ENCODE data around the gene SOX8.

Gene SOX8

DNA sequence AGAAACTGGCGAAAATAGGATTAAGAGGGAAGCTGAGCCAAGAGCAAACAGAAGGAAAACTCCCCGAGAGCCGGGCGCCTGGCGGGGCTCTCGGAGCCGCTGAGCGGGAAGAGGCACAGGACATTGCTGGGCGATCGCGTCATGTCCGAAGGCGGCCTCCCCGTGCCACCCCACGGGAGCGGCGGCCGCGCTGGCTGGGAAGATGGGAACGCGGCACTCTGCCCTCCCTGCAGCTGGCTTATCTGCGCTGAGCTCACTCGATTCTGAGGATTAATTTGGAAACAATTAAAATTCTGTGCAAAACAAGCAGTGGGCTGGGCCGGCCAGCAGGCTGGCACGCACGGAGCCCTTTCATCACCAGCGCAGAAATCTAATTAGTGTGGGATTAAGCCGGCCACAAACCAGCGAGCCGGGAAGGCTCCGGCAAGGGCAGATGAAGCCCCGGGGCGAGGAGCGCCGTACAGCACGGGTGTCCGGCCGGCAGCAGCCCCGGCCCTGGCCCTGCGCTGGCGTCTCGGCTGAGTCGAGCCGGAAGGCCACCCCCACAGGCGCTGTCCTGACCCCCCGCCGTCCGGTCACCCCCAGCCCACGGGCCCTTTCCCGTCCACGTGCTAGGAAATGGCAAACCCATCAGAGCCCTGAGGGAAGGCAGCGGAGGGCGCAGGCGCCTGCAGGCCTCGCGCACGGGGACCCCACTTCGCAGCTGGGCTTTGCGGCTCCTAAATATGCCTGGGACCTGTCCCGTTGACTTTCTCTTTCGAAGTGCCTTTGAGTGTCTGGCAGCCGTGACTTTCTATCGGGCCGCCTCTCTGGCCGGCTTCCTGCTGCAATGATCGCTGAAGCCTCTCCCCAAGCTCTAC is 37.9 kb downstream of the SOX8 start (continued):
- peak; percentile 57 for TF ChIP-seq ZNF335 (tag by site-specific recombination; conservative IDR thresholded peaks at IDR 0.05)
- no peak for TF ChIP-seq HOXA7 (CRISPR knock-in tag; IDR thresholded peaks at IDR 0.05; ENCODE audit: borderline replicate concordance)
- TF ChIP-seq ZNF10 (tag by site-specific recombination; IDR thresholded peaks at IDR 0.05), result no peak
- no peak for TF ChIP-seq ZNF169 (tag by site-specific recombination; IDR thresholded peaks at IDR 0.05)
- TF ChIP-seq ZNF391 (tag by site-specific recombination; IDR thresholded peaks at IDR 0.05; ENCODE audit: borderline replicate concordance, low read depth), result no peak
- TF ChIP-seq, protein P1, sequence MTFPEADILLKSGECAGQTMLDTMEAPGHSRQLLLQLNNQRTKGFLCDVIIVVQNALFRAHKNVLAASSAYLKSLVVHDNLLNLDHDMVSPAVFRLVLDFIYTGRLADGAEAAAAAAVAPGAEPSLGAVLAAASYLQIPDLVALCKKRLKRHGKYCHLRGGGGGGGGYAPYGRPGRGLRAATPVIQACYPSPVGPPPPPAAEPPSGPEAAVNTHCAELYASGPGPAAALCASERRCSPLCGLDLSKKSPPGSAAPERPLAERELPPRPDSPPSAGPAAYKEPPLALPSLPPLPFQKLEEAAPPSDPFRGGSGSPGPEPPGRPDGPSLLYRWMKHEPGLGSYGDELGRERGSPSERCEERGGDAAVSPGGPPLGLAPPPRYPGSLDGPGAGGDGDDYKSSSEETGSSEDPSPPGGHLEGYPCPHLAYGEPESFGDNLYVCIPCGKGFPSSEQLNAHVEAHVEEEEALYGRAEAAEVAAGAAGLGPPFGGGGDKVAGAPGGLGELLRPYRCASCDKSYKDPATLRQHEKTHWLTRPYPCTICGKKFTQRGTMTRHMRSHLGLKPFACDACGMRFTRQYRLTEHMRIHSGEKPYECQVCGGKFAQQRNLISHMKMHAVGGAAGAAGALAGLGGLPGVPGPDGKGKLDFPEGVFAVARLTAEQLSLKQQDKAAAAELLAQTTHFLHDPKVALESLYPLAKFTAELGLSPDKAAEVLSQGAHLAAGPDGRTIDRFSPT (tag by site-specific recombination; IDR thresholded peaks at IDR 0.05), result peak; percentile 51
- no peak for TF ChIP-seq ZNF610 (tag by site-specific recombination; IDR thresholded peaks at IDR 0.05; ENCODE audit: borderline replicate concordance)
- no peak for TF ChIP-seq RBAK (tag by site-specific recombination; IDR thresholded peaks at IDR 0.05)
- TF ChIP-seq ZNF2 (tag by site-specific recombination; IDR thresholded peaks at IDR 0.05), result no peak
- no peak for TF ChIP-seq ZNF549 (tag by site-specific recombination; IDR thresholded peaks at IDR 0.05)
- TF ChIP-seq, protein P2, sequence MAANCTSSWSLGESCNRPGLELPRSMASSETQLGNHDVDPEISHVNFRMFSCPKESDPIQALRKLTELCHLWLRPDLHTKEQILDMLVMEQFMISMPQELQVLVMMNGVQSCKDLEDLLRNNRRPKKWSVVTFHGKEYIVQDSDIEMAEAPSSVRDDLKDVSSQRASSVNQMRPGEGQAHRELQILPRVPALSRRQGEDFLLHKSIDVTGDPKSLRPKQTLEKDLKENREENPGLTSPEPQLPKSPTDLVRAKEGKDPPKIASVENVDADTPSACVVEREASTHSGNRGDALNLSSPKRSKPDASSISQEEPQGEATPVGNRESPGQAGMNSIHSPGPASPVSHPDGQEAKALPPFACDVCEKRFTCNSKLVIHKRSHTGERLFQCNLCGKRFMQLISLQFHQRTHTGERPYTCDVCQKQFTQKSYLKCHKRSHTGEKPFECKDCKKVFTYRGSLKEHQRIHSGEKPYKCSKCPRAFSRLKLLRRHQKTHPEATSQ (tag by site-specific recombination; IDR thresholded peaks at IDR 0.05), result no peak
- TF ChIP-seq, protein P3, sequence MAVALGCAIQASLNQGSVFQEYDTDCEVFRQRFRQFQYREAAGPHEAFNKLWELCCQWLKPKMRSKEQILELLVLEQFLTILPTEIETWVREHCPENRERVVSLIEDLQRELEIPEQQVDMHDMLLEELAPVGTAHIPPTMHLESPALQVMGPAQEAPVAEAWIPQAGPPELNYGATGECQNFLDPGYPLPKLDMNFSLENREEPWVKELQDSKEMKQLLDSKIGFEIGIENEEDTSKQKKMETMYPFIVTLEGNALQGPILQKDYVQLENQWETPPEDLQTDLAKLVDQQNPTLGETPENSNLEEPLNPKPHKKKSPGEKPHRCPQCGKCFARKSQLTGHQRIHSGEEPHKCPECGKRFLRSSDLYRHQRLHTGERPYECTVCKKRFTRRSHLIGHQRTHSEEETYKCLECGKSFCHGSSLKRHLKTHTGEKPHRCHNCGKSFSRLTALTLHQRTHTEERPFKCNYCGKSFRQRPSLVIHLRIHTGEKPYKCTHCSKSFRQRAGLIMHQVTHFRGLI (tag by site-specific recombination; IDR thresholded peaks at IDR 0.05), result no peak; the same call in 1 of the 2 replicates
- TF ChIP-seq, protein P4, sequence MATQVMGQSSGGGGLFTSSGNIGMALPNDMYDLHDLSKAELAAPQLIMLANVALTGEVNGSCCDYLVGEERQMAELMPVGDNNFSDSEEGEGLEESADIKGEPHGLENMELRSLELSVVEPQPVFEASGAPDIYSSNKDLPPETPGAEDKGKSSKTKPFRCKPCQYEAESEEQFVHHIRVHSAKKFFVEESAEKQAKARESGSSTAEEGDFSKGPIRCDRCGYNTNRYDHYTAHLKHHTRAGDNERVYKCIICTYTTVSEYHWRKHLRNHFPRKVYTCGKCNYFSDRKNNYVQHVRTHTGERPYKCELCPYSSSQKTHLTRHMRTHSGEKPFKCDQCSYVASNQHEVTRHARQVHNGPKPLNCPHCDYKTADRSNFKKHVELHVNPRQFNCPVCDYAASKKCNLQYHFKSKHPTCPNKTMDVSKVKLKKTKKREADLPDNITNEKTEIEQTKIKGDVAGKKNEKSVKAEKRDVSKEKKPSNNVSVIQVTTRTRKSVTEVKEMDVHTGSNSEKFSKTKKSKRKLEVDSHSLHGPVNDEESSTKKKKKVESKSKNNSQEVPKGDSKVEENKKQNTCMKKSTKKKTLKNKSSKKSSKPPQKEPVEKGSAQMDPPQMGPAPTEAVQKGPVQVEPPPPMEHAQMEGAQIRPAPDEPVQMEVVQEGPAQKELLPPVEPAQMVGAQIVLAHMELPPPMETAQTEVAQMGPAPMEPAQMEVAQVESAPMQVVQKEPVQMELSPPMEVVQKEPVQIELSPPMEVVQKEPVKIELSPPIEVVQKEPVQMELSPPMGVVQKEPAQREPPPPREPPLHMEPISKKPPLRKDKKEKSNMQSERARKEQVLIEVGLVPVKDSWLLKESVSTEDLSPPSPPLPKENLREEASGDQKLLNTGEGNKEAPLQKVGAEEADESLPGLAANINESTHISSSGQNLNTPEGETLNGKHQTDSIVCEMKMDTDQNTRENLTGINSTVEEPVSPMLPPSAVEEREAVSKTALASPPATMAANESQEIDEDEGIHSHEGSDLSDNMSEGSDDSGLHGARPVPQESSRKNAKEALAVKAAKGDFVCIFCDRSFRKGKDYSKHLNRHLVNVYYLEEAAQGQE (tag by site-specific recombination; IDR thresholded peaks at IDR 0.05), result no peak
- TF ChIP-seq ZNF555 (tag by site-specific recombination; conservative IDR thresholded peaks at IDR 0.05), result no peak
- TF ChIP-seq ZNF114 (tag by site-specific recombination; IDR thresholded peaks at IDR 0.05), result no peak
- TF ChIP-seq, protein P5, sequence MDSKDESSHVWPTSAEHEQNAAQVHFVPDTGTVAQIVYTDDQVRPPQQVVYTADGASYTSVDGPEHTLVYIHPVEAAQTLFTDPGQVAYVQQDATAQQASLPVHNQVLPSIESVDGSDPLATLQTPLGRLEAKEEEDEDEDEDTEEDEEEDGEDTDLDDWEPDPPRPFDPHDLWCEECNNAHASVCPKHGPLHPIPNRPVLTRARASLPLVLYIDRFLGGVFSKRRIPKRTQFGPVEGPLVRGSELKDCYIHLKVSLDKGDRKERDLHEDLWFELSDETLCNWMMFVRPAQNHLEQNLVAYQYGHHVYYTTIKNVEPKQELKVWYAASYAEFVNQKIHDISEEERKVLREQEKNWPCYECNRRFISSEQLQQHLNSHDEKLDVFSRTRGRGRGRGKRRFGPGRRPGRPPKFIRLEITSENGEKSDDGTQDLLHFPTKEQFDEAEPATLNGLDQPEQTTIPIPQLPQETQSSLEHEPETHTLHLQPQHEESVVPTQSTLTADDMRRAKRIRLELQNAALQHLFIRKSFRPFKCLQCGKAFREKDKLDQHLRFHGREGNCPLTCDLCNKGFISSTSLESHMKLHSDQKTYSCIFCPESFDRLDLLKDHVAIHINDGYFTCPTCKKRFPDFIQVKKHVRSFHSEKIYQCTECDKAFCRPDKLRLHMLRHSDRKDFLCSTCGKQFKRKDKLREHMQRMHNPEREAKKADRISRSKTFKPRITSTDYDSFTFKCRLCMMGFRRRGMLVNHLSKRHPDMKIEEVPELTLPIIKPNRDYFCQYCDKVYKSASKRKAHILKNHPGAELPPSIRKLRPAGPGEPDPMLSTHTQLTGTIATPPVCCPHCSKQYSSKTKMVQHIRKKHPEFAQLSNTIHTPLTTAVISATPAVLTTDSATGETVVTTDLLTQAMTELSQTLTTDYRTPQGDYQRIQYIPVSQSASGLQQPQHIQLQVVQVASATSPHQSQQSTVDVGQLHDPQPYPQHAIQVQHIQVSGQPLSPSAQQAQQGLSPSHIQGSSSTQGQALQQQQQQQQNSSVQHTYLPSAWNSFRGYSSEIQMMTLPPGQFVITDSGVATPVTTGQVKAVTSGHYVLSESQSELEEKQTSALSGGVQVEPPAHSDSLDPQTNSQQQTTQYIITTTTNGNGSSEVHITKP (tag by site-specific recombination; IDR thresholded peaks at IDR 0.05), result no peak
- TF ChIP-seq, protein P6, sequence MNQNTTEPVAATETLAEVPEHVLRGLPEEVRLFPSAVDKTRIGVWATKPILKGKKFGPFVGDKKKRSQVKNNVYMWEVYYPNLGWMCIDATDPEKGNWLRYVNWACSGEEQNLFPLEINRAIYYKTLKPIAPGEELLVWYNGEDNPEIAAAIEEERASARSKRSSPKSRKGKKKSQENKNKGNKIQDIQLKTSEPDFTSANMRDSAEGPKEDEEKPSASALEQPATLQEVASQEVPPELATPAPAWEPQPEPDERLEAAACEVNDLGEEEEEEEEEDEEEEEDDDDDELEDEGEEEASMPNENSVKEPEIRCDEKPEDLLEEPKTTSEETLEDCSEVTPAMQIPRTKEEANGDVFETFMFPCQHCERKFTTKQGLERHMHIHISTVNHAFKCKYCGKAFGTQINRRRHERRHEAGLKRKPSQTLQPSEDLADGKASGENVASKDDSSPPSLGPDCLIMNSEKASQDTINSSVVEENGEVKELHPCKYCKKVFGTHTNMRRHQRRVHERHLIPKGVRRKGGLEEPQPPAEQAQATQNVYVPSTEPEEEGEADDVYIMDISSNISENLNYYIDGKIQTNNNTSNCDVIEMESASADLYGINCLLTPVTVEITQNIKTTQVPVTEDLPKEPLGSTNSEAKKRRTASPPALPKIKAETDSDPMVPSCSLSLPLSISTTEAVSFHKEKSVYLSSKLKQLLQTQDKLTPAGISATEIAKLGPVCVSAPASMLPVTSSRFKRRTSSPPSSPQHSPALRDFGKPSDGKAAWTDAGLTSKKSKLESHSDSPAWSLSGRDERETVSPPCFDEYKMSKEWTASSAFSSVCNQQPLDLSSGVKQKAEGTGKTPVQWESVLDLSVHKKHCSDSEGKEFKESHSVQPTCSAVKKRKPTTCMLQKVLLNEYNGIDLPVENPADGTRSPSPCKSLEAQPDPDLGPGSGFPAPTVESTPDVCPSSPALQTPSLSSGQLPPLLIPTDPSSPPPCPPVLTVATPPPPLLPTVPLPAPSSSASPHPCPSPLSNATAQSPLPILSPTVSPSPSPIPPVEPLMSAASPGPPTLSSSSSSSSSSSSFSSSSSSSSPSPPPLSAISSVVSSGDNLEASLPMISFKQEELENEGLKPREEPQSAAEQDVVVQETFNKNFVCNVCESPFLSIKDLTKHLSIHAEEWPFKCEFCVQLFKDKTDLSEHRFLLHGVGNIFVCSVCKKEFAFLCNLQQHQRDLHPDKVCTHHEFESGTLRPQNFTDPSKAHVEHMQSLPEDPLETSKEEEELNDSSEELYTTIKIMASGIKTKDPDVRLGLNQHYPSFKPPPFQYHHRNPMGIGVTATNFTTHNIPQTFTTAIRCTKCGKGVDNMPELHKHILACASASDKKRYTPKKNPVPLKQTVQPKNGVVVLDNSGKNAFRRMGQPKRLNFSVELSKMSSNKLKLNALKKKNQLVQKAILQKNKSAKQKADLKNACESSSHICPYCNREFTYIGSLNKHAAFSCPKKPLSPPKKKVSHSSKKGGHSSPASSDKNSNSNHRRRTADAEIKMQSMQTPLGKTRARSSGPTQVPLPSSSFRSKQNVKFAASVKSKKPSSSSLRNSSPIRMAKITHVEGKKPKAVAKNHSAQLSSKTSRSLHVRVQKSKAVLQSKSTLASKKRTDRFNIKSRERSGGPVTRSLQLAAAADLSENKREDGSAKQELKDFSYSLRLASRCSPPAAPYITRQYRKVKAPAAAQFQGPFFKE (tag by site-specific recombination; IDR thresholded peaks at IDR 0.05; ENCODE audit: borderline replicate concordance), result no peak
- no peak for TF ChIP-seq ZNF239 (tag by site-specific recombination; IDR thresholded peaks at IDR 0.05)

Measured in HEK293 (cell line).